Measurements from ENCODE around the gene BMP7.

The BMP7 gene

GRCh38 chr20:57139342-57140093 is 126.9 kb downstream of the BMP7 start:
- TF ChIP-seq CTCF (IDR thresholded peaks at IDR 0.05; ENCODE audit: insufficient read depth, low read depth, low read length, missing control alignments), result no peak
- no peak for DNase-seq (ENCODE audit: low read depth)
- no peak overlapping the region for H3K4me3 ChIP-seq (ENCODE audit: low read length)

- no peak for TF ChIP-seq CTCF (IDR thresholded peaks at IDR 0.05; ENCODE audit: insufficient read depth, low read depth, low read length, missing control alignments)
- no peak overlapping the region for H3K4me3 ChIP-seq (ENCODE audit: low read length)
- DNase-seq (ENCODE audit: low read depth), result no peak
These were observed 128.0 kb downstream of the BMP7 start for GRCh38 chr20:57138198-57138995.

- TF ChIP-seq CTCF (IDR thresholded peaks at IDR 0.05; ENCODE audit: insufficient read depth, low read depth, low read length, missing control alignments), result no peak
- no peak overlapping the region for H3K4me3 ChIP-seq (ENCODE audit: low read length)
- DNase-seq (ENCODE audit: low read depth), result no peak
These were observed 128.8 kb downstream of the BMP7 start for GRCh38 chr20:57137676-57138075.

- H3K4me3 ChIP-seq (ENCODE audit: low read length), result no peak overlapping the region
- no peak for DNase-seq (ENCODE audit: low read depth)
- no peak for TF ChIP-seq CTCF (IDR thresholded peaks at IDR 0.05; ENCODE audit: insufficient read depth, low read depth, low read length, missing control alignments)
These were observed 129.7 kb downstream of the BMP7 start for GRCh38 chr20:57136734-57137133.

- no peak for DNase-seq (ENCODE audit: low read depth)
- no peak overlapping the region for H3K4me3 ChIP-seq (ENCODE audit: low read length)
- no peak for TF ChIP-seq CTCF (IDR thresholded peaks at IDR 0.05; ENCODE audit: insufficient read depth, low read depth, low read length, missing control alignments)
These were observed 130.6 kb downstream of the BMP7 start for GRCh38 chr20:57135875-57136274.

- TF ChIP-seq CTCF (IDR thresholded peaks at IDR 0.05; ENCODE audit: insufficient read depth, low read depth, low read length, missing control alignments), result no peak
- DNase-seq (ENCODE audit: low read depth), result no peak
- H3K4me3 ChIP-seq (ENCODE audit: low read length), result no peak overlapping the region
These were observed 131.6 kb downstream of the BMP7 start for GRCh38 chr20:57134804-57135203.
